Measurements from ENCODE around the gene GATC.

GRCh38 chr12:120453977-120454376 lies 7.7 kb downstream of the GATC start:
- TF ChIP-seq CTCF (IDR thresholded peaks at IDR 0.05; ENCODE audit: low read depth, low read length) (peak; percentile 88), POLR2A (IDR thresholded peaks at IDR 0.05; ENCODE audit: extremely low read depth, insufficient read length) (no peak), MYC (IDR thresholded peaks at IDR 0.05; ENCODE audit: low read depth, low read length) (no peak)

All from NB4 (cell line).